Mesangial cell (primary cell): ENCODE data around the gene SNRPA. TPM values are rescaled to one million over a fixed set of nuclear protein-coding genes. Genes with fewer than 3 reads are reported as not detected.

Experiments used
- total RNA-seq: library from RNA; depleted of rRNA; stranded (reverse); fragments of >200 nt; gene quantifications from 2 replicates; pipeline ENCODE4 v1.2.3, GENCODE V29; 2015

The SNRPA gene
- 113 and 206 TPM in 2 replicates for total RNA-seq

DNA sequence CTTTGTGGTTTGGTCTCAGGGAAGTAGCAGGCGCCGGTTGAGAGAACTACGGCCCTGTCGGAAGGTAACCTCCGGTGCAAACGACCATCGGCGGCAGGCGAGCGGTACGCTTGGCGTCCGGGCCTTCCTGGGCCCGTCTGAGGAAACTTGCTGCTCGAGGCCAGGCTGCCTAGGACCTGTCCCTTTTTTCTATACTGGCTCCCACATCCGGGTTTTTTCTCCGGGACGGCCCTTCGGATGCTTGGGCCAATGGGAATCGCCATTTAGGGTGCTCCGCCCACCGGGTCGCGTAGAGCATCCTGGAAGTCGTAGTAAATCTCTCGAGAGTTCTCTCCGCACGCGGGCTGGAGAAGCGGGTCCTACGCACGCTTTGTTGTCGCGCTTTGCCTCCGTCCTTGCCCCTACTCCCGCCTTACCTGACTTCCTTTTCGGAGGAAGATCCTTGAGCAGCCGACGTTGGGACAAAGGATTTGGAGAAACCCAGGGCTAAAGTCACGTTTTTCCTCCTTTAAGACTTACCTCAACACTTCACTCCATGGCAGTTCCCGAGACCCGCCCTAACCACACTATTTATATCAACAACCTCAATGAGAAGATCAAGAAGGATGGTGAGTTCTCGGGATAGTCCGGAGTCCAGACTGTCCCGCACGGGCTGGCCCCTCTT lies at the start of gene SNRPA:
Gene SNRPA, plus strand, starts transcription at position 330 of the 664 bp plus-strand sequence. Its CDS starts 206 bp downstream, at position 536.

DNA sequence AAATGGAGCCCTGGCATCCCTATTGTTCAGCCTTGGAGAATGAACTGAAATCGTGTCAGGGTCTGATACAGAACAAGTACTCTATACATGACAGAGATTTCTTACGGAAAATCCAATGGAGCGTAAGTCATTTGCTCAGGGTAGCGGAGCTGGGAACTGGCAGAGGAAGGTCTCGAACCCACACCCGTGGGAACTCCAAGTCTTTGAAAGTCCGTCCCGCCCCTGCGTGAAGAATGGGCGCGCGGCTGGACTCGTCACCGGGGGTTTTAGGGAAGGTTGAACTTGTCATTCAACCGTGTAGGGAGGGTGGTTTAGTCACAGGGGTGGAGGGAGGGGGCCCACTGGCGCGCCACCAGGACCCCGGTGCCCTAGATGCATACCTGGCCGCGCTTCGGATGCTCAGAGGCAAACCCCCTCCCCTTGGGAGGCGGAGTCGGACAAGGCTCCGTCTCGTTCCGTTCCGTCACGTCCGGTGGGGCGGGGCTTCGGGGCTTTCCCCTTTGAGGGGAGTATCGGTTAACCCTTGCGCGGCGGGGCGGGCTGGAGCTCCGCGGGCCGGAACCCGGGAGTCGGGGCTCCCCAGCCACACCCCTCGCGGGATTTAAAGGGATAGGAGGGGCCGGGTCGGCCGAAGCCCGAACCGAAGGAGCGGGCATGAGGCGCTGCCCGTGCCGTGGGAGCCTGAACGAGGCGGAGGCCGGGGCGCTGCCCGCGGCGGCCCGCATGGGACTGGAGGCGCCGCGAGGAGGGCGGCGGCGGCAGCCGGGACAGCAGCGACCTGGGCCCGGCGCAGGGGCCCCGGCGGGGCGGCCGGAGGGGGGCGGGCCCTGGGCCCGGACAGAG lies 34.3 kb upstream of the SNRPA start, which contains the start of the genes COQ8B and ITPKC:
Gene COQ8B, minus strand, starts transcription at position 405 of the 843 bp plus-strand sequence. CDS start 2,254 bp downstream, outside the sequence.
Gene ITPKC, plus strand, starts transcription at position 631 of the 843 bp plus-strand sequence. Its CDS starts 24 bp downstream, at position 655.

DNA sequence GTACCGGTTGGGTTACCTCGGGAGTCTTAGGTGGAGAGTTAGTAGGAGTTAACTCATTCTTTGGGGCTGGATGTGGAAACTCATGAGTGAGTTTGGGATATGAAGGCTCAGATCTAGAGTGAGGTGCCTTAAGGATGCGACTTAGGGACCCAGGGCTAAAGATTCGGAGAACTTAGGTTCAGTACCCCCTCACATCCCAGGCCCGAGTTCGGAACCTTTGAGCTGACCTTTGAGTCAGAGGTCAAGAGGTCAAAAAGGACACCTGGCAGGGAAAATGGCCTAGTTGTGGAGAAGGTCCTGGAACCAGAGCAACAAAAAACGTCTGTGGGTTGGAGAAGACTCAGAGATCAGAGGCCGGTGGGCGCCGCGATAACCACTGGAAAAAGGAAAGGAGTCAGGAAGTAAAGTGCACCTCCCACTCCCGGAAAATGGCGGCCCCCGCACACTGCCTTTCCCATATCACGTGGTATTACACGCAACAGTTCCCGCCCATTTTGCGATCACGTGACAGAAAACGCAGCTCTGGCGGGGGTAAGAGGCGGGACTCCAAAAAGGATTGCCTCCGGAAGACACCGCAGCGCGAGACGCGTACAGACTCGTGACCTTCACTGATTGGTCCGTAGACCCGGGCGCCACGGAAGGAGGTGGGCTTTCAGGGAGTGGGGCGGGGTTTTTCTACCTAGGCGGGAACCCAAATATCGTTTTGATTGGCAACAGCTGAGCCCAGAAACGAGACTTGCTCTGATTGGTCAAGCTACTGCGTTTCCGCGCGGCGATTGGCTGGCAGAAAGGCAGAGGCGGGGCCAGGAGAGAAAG lies 737 bp upstream of the SNRPA start, which contains the start of gene ACTMAP:
Gene ACTMAP, minus strand, starts transcription at position 420 of the 816 bp plus-strand sequence. CDS start 674 bp downstream, outside the sequence.

DNA sequence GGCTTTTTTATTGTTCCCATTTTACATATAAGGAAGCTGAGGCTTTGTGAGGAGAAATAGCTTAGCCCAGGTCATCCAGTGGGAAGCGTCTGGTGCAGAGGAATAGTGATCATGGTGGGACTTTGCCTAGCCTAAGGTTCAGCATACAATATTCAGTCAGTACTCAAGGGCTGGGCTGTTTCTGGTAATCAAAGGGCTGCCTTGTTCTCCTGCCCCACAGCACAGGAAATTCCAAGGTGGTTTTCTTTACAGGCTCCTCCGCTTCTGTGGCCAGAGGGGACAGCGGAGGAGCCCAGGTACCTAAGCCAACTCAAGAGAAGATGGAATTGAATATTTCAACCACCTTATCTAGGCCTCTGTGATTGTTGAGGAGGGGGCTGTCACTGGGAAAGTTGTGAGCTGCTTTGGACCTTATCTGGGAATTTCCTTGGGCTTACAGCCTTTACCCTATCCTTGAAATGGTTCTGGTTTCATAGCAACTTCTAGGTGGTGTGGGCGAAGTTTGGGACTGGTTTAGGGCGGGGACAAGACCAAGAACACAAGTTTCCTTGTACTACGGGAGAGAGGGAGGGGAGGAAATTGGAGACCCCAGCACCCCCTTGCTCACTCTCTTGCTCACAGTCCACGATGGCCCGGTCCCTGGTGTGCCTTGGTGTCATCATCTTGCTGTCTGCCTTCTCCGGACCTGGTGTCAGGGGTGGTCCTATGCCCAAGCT lies 24.1 kb downstream of the SNRPA start, which contains the start of gene MIA:
Gene MIA, plus strand, starts transcription at position 606 of the 716 bp plus-strand sequence. Its CDS starts 22 bp downstream, at position 628.

DNA sequence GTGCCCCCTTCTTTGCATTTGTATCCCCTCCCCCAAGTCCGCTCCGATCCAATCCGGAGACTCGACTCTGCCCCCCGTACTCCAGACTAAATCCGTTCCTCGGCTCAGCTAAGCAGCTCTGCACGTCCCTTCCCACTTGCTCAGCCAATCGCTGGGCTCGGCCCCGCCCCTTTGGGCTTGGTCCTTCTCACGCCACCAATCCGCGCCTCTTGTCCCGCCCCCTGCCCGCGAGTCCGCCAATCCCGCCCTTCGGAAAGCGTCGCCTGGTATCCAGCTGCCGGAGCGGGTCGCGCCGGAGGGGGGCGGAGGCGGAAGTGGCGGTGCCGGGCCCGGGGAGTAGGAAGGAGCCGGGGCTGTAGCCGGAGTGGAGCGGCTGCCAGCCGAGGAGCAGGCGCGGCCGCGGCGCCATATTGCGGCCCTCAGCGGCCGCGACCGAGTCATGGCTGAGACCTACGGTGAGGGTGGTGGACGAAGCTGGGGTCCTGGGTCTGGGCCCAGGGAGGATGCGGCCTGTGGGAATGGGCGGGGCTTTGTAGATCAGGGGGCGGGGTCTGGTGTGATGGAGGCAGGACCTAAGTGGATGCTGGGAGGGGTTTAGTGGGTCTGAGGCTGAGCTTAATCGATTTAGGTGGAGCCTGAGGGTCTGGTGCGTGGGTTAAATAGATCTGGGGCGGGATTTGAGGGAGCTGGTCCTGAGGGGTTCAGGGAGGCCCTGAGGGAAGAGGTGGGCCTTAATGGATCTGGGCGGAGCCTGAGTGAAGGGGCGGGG lies 27.1 kb downstream of the SNRPA start, which contains the start of gene RAB4B:
Gene RAB4B, plus strand, starts transcription at position 311 of the 769 bp plus-strand sequence. Its CDS starts 129 bp downstream, at position 440.

DNA sequence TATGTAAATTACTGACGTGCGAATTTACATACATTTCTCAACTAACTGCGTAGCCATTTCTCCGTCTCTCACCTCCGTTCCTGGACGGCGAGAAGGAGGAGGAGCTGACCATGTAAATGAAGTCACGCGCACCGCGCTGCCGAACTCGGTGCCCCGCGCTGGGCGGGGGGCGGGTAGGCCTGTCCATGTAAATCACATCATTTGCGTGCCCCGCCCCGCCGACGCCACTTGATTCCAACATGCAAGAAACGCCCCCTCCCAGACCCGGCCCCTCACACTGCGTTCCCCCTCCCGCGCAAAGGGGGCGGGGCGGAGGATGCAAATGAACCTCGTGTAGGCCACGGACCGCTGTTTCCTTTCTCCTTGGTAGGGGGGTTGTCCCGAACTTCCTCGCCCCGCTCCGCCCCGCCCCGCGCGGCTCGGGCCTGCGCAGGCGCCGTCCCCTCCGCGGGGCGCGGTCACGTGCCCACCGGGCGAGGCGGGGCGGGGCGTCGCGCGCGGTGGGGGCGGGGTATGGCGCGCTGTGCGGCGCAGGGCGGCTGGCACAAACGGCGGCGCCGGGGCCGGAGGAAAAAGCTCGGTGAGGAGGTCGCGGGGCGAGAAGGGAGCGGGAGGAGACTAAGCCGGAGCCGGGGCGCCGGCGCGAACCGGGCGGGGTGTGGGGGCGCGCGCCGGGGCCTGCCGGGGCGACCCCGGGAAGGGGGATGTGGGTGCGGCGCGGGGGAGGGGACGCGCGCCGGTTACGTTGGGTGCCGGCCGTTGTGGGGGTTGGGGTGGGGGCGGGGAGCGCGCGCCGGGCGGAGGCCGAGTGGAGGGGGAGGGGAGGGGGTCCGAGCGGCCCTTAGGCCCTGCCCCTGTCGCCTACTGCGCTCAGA lies 47.9 kb downstream of the SNRPA start, which contains the start of gene EGLN2:
Gene EGLN2, plus strand, starts transcription at position 509 of the 875 bp plus-strand sequence. CDS start 1,382 bp downstream, outside the sequence.

Other genes starting within 250 kb of the SNRPA start
- gene SHKBP1, start 174.3 kb upstream of the SNRPA start, total RNA-seq, result 139 and 152 TPM in 2 replicates
- gene LTBP4, start 149.8 kb upstream of the SNRPA start, total RNA-seq, result 77.6 and 170 TPM in 2 replicates
- 26.4 and 31.7 TPM in 2 replicates for gene NUMBL, start 60.6 kb upstream of the SNRPA start, total RNA-seq
- gene COQ8B, start 34.3 kb upstream of the SNRPA start, total RNA-seq, result 34.1 and 59.8 TPM in 2 replicates
- 9.6 and 17.9 TPM in 2 replicates for gene ITPKC, start 34.1 kb upstream of the SNRPA start, total RNA-seq
- 3.4 and 12.2 TPM in 2 replicates for gene ACTMAP, start 726 bp upstream of the SNRPA start, total RNA-seq
- not detected in 2 replicates for gene MIA, start 24.3 kb downstream of the SNRPA start, total RNA-seq
- 20.0 and 29.3 TPM in 2 replicates for gene RAB4B, start 27.0 kb downstream of the SNRPA start, total RNA-seq
- gene EGLN2, start 48.0 kb downstream of the SNRPA start, total RNA-seq, result 87.7 and 92.9 TPM in 2 replicates
- gene CYP2A6, start 99.2 kb downstream of the SNRPA start, total RNA-seq, result not detected in 2 replicates
- not detected in 2 replicates for gene CYP2A7, start 131.0 kb downstream of the SNRPA start, total RNA-seq
- not detected in 2 replicates for gene CYP2B6, start 240.1 kb downstream of the SNRPA start, total RNA-seq